Amniotic stem cell (primary cell): ENCODE measurements around the gene ARFGAP3.
A peak's percentile ranks its signal among the peaks of the same experiment; 100 is the strongest.

Experiments used
- DNase-seq: peaks from one replicate; lab custom pipeline; 2025; lab: John Stamatoyannopoulos, UW

ARFGAP3 gene

DNA sequence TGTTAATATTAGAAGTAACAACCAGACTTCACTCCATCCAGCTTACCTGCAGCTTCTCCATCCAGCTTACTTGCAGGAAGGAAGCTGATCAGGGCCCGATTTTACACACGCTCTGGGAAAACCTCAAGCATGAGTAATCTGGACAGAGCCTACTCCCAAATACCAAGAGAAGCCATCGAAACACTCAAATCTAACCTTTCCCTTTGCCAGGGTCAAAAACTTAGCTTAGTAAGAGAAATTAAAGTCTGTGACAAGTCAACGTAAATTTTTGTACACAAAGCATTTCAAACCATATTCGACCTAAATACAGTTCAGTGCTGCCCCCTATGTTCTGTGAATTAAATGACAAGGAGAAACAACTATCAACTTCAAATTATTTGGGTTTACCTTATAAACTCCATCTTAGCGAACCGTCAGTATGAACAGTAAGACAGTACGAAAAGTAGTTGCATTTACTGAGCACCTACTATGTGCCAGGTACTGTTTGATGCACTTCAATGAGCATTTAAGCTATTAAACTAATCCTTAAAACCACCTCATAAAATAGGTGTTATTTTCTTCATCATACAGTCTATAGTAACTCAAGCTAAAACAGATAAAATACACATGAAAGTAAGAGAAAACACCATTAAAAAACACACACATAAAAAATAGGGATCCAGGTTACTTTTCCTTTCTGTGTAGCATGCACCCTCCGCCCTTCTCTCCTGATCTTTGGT is 36.9 kb downstream of the ARFGAP3 start:
- DNase-seq, result peak; percentile 59

DNA sequence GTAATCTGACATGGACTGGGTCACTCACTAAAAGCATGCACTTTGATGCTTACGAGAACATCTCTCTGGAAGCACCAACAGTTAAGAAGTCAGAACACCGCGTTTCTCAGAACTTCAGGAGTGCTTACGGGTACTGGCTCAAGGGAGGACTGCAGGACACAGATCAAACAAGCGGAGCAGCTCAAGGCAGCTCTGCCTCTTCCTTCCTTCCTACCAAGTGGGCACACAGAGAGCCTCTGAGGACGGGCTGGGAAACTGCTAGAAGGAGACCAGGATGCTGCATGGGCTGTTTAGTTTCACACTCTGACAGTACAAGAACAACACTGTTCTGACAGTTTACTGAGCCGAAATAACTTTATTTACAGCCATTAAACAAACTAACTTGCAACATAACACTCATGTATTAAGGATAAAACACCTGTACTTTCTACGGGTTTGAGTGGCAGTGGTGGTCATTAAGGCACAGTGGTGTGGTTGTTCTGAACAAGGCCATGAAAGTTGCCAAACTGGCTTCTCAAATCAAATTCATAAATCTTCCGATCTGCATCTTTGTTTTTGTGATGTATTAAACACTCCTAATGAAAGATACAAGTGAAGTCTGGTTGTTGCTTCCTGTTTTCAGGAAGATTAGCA is 37.5 kb downstream of the ARFGAP3 start:
- no peak for DNase-seq

DNA sequence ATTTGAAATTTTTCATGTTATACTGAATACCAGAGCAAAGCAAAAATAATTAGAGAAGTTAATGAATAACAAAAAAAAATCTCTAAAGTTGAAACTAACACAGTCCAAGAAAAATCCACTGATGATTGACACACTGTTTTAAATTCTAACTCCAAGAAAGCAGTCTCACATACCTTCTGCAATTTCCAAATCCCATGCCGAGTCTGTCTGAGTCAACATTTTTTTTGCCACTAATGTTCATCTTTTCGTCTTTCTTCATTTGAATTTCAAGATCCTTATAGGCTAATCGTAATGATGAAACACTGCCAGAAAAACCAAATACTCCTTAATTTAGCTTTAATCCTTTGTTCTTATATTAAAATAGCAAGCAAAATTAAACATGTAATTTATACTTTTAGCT is 39.5 kb downstream of the ARFGAP3 start:
- no peak for DNase-seq

DNA sequence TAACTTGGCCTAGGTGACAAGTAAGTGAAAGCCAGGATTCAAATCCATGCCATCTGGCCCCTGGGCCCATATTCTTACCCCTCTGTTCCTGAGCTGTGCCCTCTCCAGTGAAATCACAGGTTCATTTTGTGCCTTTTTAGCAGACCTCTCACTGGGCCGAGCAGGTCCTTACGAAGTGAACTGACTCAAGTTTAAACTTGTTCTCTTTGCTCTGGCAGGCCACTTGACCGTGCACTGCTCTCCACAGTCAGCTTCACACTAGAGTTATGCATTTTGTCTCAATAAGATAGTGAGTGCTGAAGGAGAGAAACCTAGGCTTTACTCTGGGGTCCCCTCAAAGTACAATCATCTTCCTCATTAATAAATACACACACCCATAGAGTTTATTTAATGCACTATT is 40.7 kb downstream of the ARFGAP3 start:
- no peak for DNase-seq

DNA sequence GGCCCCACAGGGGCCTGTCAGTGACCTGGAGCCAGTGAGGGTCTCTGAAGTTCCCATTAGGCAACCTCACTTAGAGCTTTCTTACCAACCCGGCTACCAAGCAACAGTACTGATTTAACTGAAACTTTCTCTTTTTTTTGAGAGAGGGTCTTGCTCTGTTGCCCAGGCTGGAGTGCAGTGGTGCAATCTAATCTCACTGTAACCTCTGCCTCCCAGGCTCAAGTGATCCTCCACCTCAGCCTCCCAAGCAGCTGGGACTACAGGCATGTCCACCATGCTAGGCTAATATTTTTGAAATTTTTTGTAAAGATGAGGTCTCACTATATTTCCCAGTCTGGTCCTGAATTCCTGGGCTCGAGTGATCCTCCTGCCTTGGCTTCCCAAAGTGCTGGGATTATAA is 42.5 kb downstream of the ARFGAP3 start:
- DNase-seq, result no peak

DNA sequence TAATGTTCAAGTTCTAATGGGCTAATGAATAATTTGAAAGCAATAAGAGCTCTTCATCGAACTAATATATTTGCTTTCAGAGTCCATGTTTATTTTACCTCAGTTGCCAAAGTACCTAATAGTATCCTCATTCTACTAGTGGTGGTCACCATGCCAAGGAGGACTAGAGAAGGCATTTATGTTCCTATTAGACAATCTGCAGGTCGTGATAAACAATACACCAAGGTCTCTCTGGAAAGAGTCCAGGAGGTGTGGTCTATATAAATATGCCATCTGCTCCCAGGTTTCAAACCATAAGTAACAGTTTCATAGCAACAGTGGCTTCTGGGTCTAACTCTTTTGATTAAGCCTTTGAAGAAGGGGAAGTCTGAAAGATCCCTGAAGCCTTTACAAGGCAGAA is 42.9 kb downstream of the ARFGAP3 start:
- DNase-seq, result no peak

DNA sequence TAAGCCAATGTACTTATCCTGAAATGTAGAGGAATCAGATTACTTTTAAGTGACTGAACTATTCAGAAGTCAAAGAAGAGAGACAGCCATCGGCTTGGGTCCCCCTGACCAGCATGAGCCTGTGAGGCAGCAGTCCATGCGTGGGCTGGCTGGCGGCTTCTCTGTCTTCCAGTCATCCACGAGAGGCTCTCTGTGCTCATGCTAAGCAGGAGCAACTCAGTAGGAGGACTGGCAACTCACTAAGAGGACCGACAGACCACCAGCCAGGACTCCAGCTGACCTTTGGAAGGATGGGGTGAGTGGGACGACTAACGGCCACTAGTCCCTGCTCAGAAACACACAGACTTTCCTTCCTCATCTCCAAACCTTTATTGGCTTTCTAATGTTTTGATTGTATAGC is 43.6 kb downstream of the ARFGAP3 start:
- no peak for DNase-seq

DNA sequence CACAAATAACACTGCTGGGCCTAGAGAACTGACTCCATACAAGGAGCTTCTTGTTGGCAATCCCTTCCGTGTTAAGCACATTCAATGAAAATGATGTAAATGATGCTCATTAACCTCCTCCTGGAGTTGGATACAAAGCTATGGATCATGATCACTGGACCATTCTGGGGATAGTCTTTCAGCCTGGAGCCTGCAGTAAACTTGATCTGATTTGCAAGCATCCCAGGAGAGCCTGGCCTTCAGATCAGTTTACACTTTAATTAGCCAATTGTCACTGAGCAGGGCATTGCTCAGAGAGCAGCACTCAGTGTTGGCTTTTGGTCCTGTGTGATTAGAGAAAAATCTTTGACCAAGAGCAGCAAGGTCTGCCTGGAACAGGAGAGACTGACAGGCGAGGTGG is 45.6 kb downstream of the ARFGAP3 start:
- DNase-seq, result no peak

DNA sequence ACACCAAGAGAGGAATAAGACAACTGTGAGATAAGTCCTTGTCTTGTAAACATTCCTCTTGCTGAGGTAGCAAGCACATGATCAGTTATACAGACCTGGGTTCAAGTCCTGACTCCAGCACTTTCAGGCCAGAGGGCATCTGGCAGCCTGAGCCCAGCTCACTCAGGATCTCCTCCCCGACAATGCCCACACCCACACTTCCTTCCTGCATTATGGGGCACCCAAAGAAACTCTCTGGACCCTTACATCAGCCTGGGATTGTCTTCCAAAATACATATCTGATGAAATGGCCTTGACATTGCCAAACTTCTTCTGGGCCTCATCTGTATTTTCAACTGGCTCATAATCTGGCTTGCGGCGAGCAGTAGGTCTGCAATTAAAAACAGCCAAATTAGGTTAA is 48.6 kb downstream of the ARFGAP3 start:
- DNase-seq, result no peak

DNA sequence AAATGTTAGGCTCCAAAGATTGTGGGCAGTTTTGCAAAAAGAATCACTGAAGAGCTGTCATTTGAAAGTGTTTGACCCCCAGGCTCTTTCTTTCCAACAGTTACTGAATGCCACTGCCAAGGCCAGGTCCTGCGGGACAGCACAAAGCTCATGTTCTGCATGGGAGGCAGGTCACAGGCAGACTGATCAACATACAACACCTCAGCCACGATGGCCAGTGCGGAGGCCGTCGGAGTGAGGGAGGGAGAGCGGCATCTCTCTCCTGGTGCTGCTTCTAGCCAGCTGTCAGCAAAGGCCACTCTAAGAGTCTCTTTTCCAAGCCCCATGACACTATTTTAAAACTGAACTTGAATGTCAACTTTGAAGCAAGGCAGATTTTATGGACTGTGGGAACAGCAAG is 49.9 kb downstream of the ARFGAP3 start:
- DNase-seq, result no peak

DNA sequence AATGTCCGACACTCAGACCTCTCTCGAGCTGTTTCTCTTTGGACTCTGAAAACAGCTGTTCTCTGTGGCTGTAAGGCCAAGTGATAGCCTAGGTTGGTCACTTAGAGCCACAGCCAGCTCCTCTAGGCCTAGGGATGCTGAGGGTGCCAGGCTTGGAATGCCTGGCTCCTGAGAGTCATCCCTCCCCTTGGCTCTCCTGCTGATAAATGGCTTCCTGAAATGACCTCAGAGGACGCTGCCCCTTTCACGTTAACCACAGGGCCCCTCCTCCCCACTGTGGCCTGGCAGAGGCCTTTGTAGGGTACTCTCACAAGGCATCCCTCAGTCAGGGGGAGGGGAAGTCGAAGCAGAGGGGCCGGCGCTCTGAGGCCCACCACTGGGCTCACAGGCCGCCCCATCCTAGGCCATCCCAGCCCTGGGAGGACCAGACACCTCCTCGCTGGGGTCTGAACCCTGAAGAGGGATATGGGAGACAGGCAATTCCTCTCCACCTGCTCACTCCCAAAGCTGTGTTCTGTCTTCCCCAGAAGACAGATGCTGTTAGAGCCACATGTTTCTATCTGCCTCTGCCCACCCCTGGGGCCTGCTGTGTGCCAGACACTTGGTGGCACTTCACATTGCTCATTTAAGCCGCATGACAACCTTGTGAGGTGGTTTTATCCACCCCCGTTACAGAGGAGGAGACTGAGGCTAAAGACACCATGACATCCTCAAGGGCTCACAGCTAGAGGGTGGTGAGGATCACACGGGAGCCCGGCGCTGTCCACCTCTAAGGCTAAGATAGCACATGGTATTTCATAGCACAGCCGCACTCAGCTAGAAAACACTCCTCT is 50.9 kb downstream of the ARFGAP3 start:
- no peak for DNase-seq

DNA sequence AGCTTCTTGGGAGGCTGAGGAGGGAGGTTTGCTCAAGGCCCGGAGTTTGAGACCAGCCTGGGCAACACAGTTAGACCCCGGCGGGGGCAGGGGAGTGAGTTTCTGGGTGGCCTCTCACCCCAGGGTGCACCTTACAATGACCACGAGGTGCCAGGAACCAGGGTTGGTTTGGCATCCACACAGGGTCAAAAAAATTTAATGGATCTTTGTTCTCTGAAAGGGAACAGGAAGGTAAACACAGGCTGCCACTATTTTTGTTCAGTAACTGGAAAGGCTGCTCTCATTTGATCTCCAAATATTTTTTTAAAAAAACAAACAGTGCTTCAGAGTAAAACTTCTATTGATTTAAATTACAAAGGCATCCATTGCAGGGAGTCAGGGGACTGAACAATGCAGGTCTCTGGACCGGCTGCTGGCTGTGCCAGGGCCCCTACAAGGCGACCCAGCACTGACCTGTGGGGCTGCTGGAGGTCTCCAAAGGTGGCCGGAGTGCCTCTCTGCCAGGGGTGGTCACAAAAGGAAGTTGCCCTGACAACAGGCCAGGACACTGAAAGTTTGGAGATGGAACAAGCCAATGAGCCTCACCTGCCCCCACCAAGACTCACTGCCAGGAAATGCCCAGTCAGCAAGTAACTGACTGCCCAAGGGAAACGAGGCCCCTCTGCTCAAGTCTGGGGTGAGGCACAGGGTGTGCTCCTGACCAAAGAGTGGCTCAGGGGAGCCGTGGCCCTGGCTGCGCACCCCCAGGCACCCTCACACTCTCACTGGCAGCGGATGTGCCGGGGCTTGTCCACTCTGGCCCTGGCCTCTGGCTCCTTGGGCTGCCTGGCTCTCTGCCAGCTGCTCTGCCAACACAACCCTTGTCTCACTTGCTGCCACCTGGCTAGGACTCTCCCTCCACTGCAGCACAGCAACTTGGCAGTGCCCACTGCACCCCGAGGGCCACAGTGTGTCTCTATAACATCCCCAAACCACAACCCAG is 51.8 kb downstream of the ARFGAP3 start:
- DNase-seq, result no peak

DNA sequence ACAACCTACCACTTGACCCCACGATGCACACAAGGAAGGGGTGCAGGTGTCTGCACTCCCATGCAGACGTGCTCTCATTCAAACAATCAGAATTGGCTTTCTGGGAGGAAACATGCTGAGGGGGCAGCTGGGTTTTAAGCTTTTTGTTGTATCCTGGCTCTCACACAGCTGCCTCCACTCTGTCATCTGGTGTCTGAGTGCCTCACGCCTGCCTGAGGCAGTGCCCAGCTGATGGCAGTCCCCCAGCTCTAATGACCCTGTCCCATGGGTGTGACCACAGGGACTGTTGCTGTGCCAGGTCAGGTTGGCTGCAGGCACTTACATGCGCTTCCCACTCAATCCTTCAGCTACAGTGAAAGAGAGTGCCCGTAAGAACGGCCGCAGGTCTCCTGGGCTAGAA is 53.7 kb downstream of the ARFGAP3 start:
- no peak for DNase-seq

DNA sequence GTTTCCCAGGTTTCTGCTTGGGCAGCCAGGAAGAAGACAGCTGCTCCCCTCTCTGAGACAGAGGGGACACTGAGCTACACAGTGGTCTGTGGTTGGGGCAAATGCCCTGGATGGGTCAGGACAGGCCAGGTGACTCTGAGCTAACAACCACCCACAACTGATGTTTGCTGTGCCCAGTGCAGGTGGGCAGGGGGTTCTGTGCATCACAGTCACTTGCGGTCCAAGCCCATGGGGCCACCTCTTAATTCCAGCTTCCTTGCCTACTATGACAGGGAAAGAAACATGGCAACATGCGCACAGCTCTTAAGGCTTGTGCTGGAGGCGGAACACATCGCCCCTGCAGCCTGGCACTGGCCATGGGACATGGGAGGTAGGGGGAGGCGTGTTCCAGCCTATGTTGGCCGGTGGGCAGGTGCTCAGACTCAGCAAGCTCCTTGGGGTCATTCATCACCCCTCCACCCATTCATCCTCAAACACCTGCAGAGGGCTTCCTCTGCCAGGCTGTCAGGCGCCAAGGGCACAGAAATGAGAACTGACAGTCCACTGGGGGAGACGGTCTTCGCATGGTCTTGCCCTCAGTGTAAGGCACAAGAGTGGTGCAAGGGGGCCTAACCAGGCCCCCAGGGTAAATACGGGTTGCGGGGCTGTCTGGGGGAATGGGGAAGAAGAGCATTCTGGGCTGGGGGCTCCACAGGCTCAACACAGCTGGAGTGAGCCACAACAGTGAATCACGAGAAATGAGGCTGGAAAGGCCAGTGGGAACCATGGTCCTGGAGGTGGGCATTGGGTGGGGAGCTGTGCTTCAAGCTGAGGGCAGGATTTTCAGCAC is 55.6 kb downstream of the ARFGAP3 start:
- DNase-seq, result no peak

DNA sequence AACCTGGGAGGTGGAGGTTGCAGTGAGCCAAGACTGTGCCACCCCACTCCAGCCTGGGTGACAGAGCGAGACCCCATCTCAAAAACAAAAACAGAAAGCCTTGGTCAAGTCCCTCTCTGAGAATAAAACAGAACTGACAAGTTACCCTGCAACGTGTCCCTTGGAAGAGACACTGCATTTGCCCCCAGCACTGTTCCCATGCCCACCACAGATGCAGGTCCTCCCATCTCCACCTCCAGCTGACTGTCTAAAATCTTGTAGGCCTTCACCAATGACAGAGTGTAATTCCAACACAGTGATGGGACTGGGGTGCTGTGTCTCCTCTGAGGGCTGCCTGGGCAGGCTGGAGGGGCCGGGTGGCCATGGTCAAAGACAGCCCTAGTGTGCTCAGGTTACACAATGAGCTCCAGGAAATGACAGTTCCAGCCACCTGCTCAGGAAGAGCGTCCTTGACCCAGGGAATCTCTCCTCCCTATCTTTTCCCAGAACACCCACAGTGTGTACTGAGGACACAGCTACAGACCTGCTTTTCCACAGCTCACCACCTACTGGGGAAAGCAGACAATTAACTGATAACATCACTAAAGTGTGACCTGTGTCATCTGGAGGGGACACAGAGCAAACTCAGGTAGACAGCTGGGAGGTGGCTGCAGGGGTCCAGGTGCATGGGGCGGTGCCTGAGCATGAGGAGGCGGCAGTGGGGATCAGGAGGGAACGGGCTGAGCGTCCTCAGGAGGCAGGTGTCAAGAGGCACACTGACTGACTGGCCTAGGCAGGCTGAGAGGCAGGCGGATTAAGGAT is 56.4 kb downstream of the ARFGAP3 start:
- DNase-seq, result no peak

DNA sequence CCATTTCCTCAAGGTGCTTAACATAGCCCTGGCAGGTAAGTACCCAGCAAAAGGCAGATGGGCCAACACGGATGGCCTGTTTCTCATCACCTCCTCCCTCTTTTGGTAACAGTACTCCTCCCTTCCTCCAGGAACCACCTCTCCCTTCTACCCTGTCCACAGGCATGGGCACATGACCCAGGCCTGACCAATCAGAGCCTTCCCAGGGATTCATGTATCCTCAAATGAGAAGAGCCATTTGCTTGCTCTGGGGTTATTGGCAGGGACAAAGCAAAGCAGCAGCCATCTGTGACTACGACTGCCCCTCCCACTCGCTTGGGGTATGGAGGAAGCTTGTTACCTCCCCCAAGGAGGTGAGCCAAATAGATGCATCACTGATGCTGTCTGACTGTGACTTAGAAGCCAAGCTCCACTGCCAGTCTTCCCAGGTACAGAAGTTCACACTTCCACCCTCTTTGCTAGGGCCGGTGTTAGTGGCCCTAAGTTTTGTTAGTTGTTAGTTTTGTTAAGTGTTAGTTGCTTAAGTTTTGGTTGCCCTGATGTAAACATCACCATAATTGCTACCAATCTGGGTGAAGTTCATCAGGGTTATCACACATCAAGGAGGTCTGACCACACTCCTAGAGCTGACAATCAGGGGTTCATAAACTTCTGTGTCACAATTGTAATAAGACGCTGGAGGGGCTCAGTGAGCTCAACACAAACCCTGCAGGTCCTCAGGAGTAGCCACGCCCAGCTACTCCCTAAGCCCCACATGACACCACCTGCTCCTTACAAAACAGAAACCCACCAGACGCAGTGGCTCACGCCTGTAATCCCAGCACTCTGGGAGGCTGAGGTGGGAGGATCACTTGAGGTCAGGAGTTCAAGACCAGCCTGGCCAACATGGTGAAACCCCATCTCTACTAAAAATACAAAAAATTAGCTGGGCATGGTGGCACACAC is 57.3 kb downstream of the ARFGAP3 start:
- no peak for DNase-seq

DNA sequence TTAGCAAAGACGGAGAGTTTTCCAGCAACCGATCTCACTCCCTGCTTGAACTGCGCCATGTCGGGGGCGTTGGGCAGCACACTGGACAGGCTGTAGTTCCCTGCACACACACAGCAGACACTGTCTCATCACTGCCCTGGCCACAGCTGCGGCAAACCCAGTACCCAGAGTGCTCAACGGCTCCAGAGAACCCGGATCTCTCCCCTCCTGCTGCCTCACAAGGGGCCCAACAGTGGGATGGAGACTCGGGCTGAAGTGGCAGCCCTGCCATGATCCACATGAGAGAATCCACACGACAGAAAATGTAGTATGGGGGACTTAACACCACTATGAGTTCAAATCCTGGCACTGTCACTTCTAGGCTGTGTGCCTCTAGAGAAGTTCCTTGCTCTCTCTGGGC is 58.0 kb downstream of the ARFGAP3 start:
- DNase-seq, result no peak

DNA sequence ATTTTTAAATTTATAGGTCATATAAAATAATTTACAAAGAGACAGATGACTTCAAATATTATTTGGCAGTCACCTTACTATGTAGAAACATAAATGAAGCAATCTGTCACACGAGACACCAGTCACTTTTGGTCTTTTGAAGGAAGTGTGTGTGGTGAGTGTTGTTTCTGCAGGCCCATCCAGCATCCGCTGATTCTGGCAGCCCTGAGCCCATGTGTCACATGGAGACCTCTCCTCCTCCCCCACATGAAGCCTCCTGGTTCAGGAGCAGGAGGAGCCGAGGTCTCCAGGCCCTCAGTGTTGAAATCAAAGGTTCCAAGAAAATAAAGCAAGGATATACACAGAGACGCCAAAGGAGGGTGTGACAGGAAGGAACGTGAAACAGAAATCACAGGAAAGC is 60.1 kb downstream of the ARFGAP3 start:
- DNase-seq, result no peak

DNA sequence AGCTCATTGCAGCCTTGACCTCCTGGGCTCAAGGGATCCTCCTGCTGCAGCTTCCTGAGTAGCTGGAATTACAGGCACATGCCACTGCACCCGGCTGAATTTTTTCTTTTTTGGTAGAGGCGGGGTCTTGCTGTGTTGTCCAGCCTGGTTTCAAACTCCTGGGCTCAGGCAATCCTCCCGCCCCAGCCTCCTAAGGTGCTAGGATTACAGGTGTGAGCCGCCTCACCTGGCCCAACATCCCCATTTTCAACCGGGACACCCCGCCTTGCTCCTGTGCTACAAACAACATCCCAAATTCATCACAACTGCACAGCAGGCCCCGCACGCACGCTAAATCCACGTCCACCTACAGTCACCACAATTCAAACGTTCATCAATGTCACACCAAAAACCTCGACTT is 61.0 kb downstream of the ARFGAP3 start:
- DNase-seq, result no peak
